Peyer's patch (tissue), 4 donors: ENCODE measurements around the gene SLC23A2.

ENCODE experiments used
- CTCF ChIP-seq, 6 experiments: fragments of 450-650 bp in 4 of 6; fragments of 200-600 bp in 2 of 6; sonication (generic) in 1 of 6; IDR thresholded peaks; one replicate each; pipeline ENCODE4 v1.5.1; 2017 to 2019; ENCODE audit warnings: antibody characterized with exemption in 6 of 6, mild to moderate bottlenecking in 3 of 6, moderate library complexity in 1 of 6
- POLR2A ChIP-seq, 2 donors: fragments of 450-650 bp; IDR thresholded peaks; one replicate each; pipeline ENCODE4 v1.5.1; 2017; ENCODE audit warnings: antibody characterized with exemption in 2 of 2, mild to moderate bottlenecking in 2 of 2, moderate library complexity in 2 of 2

DNA sequence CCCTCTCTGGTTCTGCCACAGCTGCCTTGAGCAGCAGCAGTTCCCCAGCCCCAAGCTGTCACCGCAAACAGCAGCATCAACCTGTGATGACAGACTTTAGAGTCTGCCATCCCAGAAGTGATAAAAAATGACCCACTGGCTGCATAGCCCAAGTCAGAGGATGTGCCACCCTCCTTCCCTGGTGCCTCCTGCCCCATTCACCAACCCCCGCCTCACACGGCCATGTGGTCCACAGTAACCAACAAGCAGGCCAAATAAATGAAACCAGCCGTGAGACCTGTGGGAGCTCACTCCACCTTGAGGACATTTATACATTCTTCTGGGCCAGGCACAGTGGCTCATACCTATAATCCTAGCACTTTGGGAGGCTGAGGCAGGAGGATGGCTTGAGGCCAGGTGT lies 181.4 kb downstream of the SLC23A2 start:
- TF ChIP-seq CTCF (IDR thresholded peaks at IDR 0.05) (no peak), POLR2A (IDR thresholded peaks at IDR 0.05) (no peak)
